ENCODE results near the gene SND1.

GRCh38 chr7:128011131-128011661, 359.2 kb downstream of the SND1 start:
- TF ChIP-seq, protein P1, sequence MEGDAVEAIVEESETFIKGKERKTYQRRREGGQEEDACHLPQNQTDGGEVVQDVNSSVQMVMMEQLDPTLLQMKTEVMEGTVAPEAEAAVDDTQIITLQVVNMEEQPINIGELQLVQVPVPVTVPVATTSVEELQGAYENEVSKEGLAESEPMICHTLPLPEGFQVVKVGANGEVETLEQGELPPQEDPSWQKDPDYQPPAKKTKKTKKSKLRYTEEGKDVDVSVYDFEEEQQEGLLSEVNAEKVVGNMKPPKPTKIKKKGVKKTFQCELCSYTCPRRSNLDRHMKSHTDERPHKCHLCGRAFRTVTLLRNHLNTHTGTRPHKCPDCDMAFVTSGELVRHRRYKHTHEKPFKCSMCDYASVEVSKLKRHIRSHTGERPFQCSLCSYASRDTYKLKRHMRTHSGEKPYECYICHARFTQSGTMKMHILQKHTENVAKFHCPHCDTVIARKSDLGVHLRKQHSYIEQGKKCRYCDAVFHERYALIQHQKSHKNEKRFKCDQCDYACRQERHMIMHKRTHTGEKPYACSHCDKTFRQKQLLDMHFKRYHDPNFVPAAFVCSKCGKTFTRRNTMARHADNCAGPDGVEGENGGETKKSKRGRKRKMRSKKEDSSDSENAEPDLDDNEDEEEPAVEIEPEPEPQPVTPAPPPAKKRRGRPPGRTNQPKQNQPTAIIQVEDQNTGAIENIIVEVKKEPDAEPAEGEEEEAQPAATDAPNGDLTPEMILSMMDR (IDR thresholded peaks at IDR 0.05; ENCODE audit: low read length), result no peak
- TF ChIP-seq EZH2 (IDR thresholded peaks at IDR 0.05; ENCODE audit: borderline replicate concordance, low read length), result no peak

Data from OCI-LY1 (cell line).